ENCODE data around the gene SDK2. TPM values are rescaled to one million over a fixed set of nuclear protein-coding genes. Genes with fewer than 3 reads are reported as not detected.

SDK2 gene
- total RNA-seq, 2 donors from 2014 or later: 1.4 TPM

DNA sequence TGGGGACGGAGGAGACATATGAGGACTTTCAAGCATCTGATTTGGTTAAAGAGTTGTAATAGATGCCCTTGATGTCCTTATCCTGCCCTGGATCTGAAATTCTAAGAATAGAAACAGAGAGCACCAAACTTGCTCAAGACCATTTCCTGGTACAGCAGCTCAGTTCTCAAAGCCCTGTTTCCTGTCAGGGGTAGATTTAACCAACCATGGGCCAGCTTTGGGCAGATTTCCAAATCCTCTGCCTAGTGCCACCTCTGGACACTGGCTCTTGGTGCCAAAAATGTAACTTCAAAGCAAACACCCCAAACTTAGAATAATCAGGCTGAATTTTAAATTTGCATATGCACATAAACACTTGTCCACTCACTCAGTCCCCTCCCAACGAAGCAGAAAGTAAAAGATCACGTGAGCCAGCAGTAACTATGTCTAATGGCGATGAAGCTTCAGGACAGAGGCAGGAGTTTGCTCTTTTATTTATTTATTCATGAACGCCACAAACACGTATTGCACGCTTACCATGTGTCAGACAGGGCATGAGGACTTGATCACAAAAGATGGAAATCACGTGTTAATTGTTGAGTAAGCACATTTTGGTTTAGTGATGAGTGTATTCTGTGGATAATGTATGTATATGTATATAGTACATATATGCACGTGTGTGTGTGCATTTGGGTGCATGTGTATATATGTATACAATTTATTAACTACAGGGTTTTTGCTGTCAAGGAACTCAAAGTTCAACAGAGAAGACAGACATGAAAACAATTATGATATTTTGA is 23.1 kb upstream of the SDK2 start:
- ATAC-seq: peak; percentile 56
- DNase-seq: no peak
- Mint-ChIP-seq H3K4me1 (peaks cover 24% of the 10 kb centered on the region), H3K27ac (peak overlapping the region; percentile 46), H3K27me3 (no peaks in the 10 kb centered on the region), H3K4me3 (peak overlapping the region; percentile 57), H3K36me3 (ENCODE audit: low read depth) (no peaks in the 10 kb centered on the region)
- peaks cover 2% of the 10 kb centered on the region for H3K9me3 ChIP-seq (ENCODE audit: control insufficient read depth, low read length, poor library complexity, severe bottlenecking)

- Mint-ChIP-seq H3K27ac (no peak overlapping the region), H3K4me3 (no peak overlapping the region), H3K27me3 (no peaks in the 10 kb centered on the region), H3K4me1 (peaks cover 24% of the 10 kb centered on the region), H3K36me3 (ENCODE audit: low read depth) (no peaks in the 10 kb centered on the region)
- no peak for ATAC-seq
- no peaks in the 10 kb centered on the region for H3K9me3 ChIP-seq (ENCODE audit: control insufficient read depth, low read length, poor library complexity, severe bottlenecking)
- no peak for DNase-seq
Observed at GRCh38 chr17:73663614-73664013, 19.4 kb upstream of the SDK2 start.

- Mint-ChIP-seq H3K4me3 (no peak overlapping the region), H3K36me3 (ENCODE audit: low read depth) (no peaks in the 10 kb centered on the region), H3K4me1 (peaks cover 5% of the 10 kb centered on the region), H3K27me3 (no peaks in the 10 kb centered on the region), H3K27ac (no peak overlapping the region)
- no peak for ATAC-seq
- no peak for DNase-seq
- no peaks in the 10 kb centered on the region for H3K9me3 ChIP-seq (ENCODE audit: control insufficient read depth, low read length, poor library complexity, severe bottlenecking)
Observed at GRCh38 chr17:73660366-73660765, 16.1 kb upstream of the SDK2 start.

GRCh38 chr17:73658821-73659515 is 14.7 kb upstream of the SDK2 start:
- H3K27me3 Mint-ChIP-seq: no peaks in the 10 kb centered on the region
- H3K9me3 ChIP-seq (ENCODE audit: control insufficient read depth, low read length, poor library complexity, severe bottlenecking): no peaks in the 10 kb centered on the region
- peaks cover 5% of the 10 kb centered on the region for H3K4me1 Mint-ChIP-seq
- H3K36me3 Mint-ChIP-seq (ENCODE audit: low read depth): no peaks in the 10 kb centered on the region
- no peak overlapping the region for H3K4me3 Mint-ChIP-seq
- DNase-seq (no peak), ATAC-seq (no peak)
- no peak overlapping the region for H3K27ac Mint-ChIP-seq

GRCh38 chr17:73657473-73658116 is 13.3 kb upstream of the SDK2 start:
- Mint-ChIP-seq H3K4me3 (no peak overlapping the region), H3K36me3 (ENCODE audit: low read depth) (no peaks in the 10 kb centered on the region), H3K4me1 (peaks cover 5% of the 10 kb centered on the region), H3K27ac (no peak overlapping the region), H3K27me3 (no peaks in the 10 kb centered on the region)
- peaks cover 4% of the 10 kb centered on the region for H3K9me3 ChIP-seq (ENCODE audit: control insufficient read depth, low read length, poor library complexity, severe bottlenecking)
- no peak for DNase-seq
- peak; percentile 48 for ATAC-seq

GRCh38 chr17:73654241-73654640 is 10.0 kb upstream of the SDK2 start:
- ATAC-seq (no peak), DNase-seq (no peak)
- peaks cover 16% of the 10 kb centered on the region for H3K27me3 Mint-ChIP-seq
- peaks cover 9% of the 10 kb centered on the region for H3K4me1 Mint-ChIP-seq
- no peaks in the 10 kb centered on the region for H3K36me3 Mint-ChIP-seq (ENCODE audit: low read depth)
- no peak overlapping the region for H3K27ac Mint-ChIP-seq
- H3K9me3 ChIP-seq (ENCODE audit: control insufficient read depth, low read length, poor library complexity, severe bottlenecking): peaks cover 4% of the 10 kb centered on the region
- H3K4me3 Mint-ChIP-seq: no peak overlapping the region

DNA sequence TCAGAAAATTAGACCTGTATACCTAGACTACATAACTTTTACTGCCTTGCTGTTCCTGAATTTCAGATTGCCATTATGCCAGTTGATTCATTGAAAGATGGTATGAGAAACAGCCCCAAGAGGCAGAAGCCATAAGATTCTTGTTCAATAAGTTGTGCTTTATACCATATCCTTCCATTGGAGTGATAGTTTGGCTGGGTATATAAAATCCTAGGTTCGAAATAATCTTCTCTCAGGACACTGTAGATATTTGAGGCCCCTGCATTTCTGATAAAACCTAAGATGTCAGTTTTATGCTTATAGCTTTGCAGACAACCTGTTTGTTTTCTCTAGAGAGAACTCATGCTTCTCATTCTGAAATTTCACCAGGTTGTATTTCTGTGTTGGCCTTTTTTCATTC is 9.6 kb upstream of the SDK2 start:
- H3K4me3 Mint-ChIP-seq: no peak overlapping the region
- no peak for DNase-seq
- peaks cover 4% of the 10 kb centered on the region for H3K9me3 ChIP-seq (ENCODE audit: control insufficient read depth, low read length, poor library complexity, severe bottlenecking)
- peaks cover 18% of the 10 kb centered on the region for H3K27me3 Mint-ChIP-seq
- H3K4me1 Mint-ChIP-seq: peaks cover 9% of the 10 kb centered on the region
- H3K27ac Mint-ChIP-seq: no peak overlapping the region
- no peaks in the 10 kb centered on the region for H3K36me3 Mint-ChIP-seq (ENCODE audit: low read depth)
- no peak for ATAC-seq

GRCh38 chr17:73652886-73653480 is 8.7 kb upstream of the SDK2 start:
- H3K9me3 ChIP-seq (ENCODE audit: control insufficient read depth, low read length, poor library complexity, severe bottlenecking): peaks cover 4% of the 10 kb centered on the region
- ATAC-seq: no peak
- H3K27ac Mint-ChIP-seq: no peak overlapping the region
- H3K4me1 Mint-ChIP-seq: peaks cover 9% of the 10 kb centered on the region
- no peaks in the 10 kb centered on the region for H3K36me3 Mint-ChIP-seq (ENCODE audit: low read depth)
- H3K4me3 Mint-ChIP-seq: no peak overlapping the region
- H3K27me3 Mint-ChIP-seq: peaks cover 20% of the 10 kb centered on the region
- no peak for DNase-seq

DNA sequence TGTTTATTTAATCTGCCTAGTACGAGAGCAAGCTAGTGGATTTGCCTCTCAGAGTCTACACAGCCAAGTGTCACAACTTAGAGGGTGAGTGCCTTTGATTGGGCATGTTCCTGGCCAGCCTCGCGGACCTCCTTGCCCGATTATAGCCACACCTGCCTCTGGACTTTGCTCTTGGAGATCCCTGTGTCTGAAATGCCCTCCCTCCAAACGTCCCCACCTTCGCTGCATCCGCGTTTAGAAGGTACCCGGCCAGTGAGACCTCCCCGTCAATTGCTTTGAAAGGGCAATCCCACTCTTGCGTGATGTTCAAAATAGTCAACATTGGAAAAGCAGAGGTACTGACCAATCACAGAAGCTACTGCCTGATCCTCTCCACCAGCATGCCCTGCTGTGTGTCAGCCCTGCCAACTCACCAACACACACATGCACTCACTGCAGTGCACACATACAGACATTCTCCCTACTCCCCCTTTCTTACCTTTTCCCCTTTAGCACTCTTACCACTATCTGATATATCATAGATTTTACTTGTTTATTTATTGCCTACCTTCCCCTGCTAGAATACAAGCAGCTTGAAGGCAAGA is 6.5 kb upstream of the SDK2 start:
- Mint-ChIP-seq H3K4me3 (no peak overlapping the region), H3K4me1 (peaks cover 6% of the 10 kb centered on the region), H3K36me3 (ENCODE audit: low read depth) (no peaks in the 10 kb centered on the region), H3K27ac (no peak overlapping the region), H3K27me3 (peaks cover 40% of the 10 kb centered on the region)
- ATAC-seq (no peak), DNase-seq (no peak)
- peaks cover 4% of the 10 kb centered on the region for H3K9me3 ChIP-seq (ENCODE audit: control insufficient read depth, low read length, poor library complexity, severe bottlenecking)

DNA sequence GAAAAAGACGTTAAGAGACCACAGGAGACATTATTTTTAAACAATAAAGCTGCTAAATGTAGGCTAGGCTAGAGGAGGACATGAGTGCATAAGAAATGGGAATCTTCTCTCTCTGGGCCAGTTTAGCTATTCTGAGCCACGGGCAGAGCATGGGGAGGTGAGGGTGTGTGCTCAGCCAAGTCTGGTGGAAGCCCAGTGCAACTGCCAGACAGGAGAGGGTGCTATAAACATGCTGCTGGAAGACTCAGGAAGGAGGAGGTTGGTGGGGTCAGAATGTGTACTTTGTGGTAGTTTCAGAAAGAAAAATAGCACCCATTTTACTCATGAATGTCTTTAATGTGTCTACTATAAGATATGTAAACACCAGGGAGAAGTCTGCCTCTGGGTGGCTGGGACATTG is 5.9 kb upstream of the SDK2 start:
- H3K9me3 ChIP-seq (ENCODE audit: control insufficient read depth, low read length, poor library complexity, severe bottlenecking): peaks cover 4% of the 10 kb centered on the region
- Mint-ChIP-seq H3K4me1 (peaks cover 6% of the 10 kb centered on the region), H3K4me3 (no peak overlapping the region), H3K36me3 (ENCODE audit: low read depth) (no peaks in the 10 kb centered on the region), H3K27ac (no peak overlapping the region), H3K27me3 (peaks cover 40% of the 10 kb centered on the region)
- ATAC-seq (no peak), DNase-seq (no peak)

GRCh38 chr17:73648974-73649373 is 4.7 kb upstream of the SDK2 start:
- no peaks in the 10 kb centered on the region for H3K36me3 Mint-ChIP-seq (ENCODE audit: low read depth)
- H3K27me3 Mint-ChIP-seq: peaks cover 40% of the 10 kb centered on the region
- H3K27ac Mint-ChIP-seq: no peak overlapping the region
- ATAC-seq (no peak), DNase-seq (no peak)
- peaks cover 4% of the 10 kb centered on the region for H3K9me3 ChIP-seq (ENCODE audit: control insufficient read depth, low read length, poor library complexity, severe bottlenecking)
- no peak overlapping the region for H3K4me3 Mint-ChIP-seq
- H3K4me1 Mint-ChIP-seq: peaks cover 9% of the 10 kb centered on the region

DNA sequence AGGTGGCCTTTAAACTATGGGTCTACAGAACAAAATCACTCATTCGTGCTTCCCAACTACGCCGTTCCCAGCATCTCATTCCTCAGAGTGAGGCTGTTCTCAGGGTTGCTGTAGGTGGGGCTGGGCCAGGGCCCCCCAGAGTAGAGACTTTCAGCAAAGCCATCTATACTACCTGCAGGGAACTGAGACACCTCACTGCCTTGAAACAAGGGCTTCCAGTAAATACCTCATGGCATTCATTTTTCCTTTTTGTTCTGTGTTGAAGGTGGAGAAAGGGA is 4.2 kb upstream of the SDK2 start:
- no peak overlapping the region for H3K27ac Mint-ChIP-seq
- DNase-seq (no peak), ATAC-seq (no peak)
- peaks cover 40% of the 10 kb centered on the region for H3K27me3 Mint-ChIP-seq
- H3K4me1 Mint-ChIP-seq: peaks cover 10% of the 10 kb centered on the region
- H3K9me3 ChIP-seq (ENCODE audit: control insufficient read depth, low read length, poor library complexity, severe bottlenecking): no peaks in the 10 kb centered on the region
- no peaks in the 10 kb centered on the region for H3K36me3 Mint-ChIP-seq (ENCODE audit: low read depth)
- H3K4me3 Mint-ChIP-seq: no peak overlapping the region
